Measurements from ENCODE around the gene UBE2G2.

- TF ChIP-seq CTCF (optimal IDR thresholded peaks at IDR 0.05 in 1 of 3, IDR thresholded peaks at IDR 0.05 in 1 of 3, conservative IDR thresholded peaks at IDR 0.05 in 1 of 3; ENCODE audit: extremely low read depth in 1 of 3, insufficient read depth in 2 of 3, low read length in 3 of 3) = no peak
- TF ChIP-seq EZH2 (IDR thresholded peaks at IDR 0.05; ENCODE audit: low read length) = no peak
These were observed 50.3 kb downstream of the UBE2G2 start for GRCh38 chr21:44751186-44751798.
